IPS DF 6.9 (cell line): ENCODE data around the gene GPR84.
"Not testable (repeated sequence)": the region's sequence is repeated elsewhere in the genome, so short reads cannot be mapped to it uniquely, and the experiment has no call there.

Experiments used
- DNase-seq: peaks from one replicate; pipeline ENCODE4 v3.0.0-alpha.2; 2013; ENCODE audit warnings: low read depth, low spot score
- H3K27ac ChIP-seq: one replicate; pipeline ENCODE4 v1.5.1; 2013; ENCODE audit warnings: low read length, control low read depth
- H3K27me3 ChIP-seq: 2 replicates; pipeline ENCODE4 v1.6.1; 2013; ENCODE audit warnings: mild to moderate bottlenecking, low read length; ENCODE audit not compliant: control insufficient read depth, insufficient read depth
- H3K36me3 ChIP-seq: 2 replicates; pipeline ENCODE4 v1.6.1; 2013; ENCODE audit warnings: low read length; ENCODE audit not compliant: control insufficient read depth, insufficient read depth
- H3K4me1 ChIP-seq: 2 replicates; pipeline ENCODE4 v1.6.1; 2013; ENCODE audit warnings: low read length; ENCODE audit not compliant: control insufficient read depth, insufficient read depth
- H3K4me3 ChIP-seq: 2 replicates; pipeline ENCODE4 v1.5.1; 2013; ENCODE audit warnings: mild to moderate bottlenecking, low read length
- H3K9me3 ChIP-seq: 2 replicates; pipeline ENCODE4 v1.6.1; 2013; ENCODE audit warnings: low read length, inconsistent platforms; ENCODE audit not compliant: control insufficient read depth, insufficient read depth
- WGBS: extraction: QIAGEN DNeasy Blood & Tissue Kit; methylation state at CpG from one replicate; pipeline ENCODE4 v1.1.7; 2013; ENCODE audit warnings: mixed read lengths, missing lambda C conversion rate; ENCODE audit not compliant: insufficient read length, insufficient coverage; 5-methylcytosine and 5-hydroxymethylcytosine counted together

The GPR84 gene

GRCh38 chr12:54355104-54355815 lies 9.0 kb downstream of the GPR84 start:
- no peak for DNase-seq
- Histone ChIP-seq H3K36me3 (no peaks in the 10 kb centered on the region), H3K4me1 (peaks cover 17% of the 10 kb centered on the region), H3K27ac (no peak overlapping the region), H3K27me3 (no peaks in the 10 kb centered on the region), H3K4me3 (no peak overlapping the region), H3K9me3 (no peaks in the 10 kb centered on the region)
- no CpG with 5 or more reads among the region's 6 CpGs for WGBS

- not testable (repeated sequence) for H3K36me3 ChIP-seq
These were observed 10.0 kb downstream of the GPR84 start for GRCh38 chr12:54354271-54354670.

GRCh38 chr12:54352891-54353874 lies 11.1 kb downstream of the GPR84 start:
- H3K9me3 ChIP-seq, result no peaks in the 10 kb centered on the region
- DNase-seq, result no peak
- no peak overlapping the region for H3K4me3 ChIP-seq
- peaks cover 17% of the 10 kb centered on the region for H3K4me1 ChIP-seq
- no CpG with 5 or more reads among the region's 1 CpG for WGBS
- no peaks in the 10 kb centered on the region for H3K27me3 ChIP-seq
- H3K27ac ChIP-seq, result no peak overlapping the region
- H3K36me3 ChIP-seq, result no peaks in the 10 kb centered on the region

More at GRCh38 chr12:54354271-54354670, 10.0 kb downstream of the GPR84 start:
- H3K4me1 ChIP-seq, result peaks cover 17% of the 10 kb centered on the region
- no CpG with 5 or more reads among the region's 7 CpGs for WGBS
- H3K4me3 ChIP-seq, H3K27ac ChIP-seq, H3K27me3 ChIP-seq, H3K9me3 ChIP-seq, DNase-seq: not testable (repeated sequence)

GRCh38 chr12:54352022-54352531 lies 12.2 kb downstream of the GPR84 start:
- no peak for DNase-seq
- WGBS, result no CpG with 5 or more reads among the region's 21 CpGs
- Histone ChIP-seq H3K36me3 (no peaks in the 10 kb centered on the region; the same call in 1 of the 2 replicates), H3K4me1 (peaks cover 11% of the 10 kb centered on the region), H3K27me3 (no peaks in the 10 kb centered on the region), H3K27ac (no peak overlapping the region), H3K4me3 (peak overlapping the region; percentile 37; the same call in 1 of the 2 replicates), H3K9me3 (no peaks in the 10 kb centered on the region)

GRCh38 chr12:54351341-54351740 lies 12.9 kb downstream of the GPR84 start:
- H3K36me3 ChIP-seq, result no peaks in the 10 kb centered on the region; the same call in 1 of the 2 replicates
- no peak overlapping the region for H3K4me3 ChIP-seq
- no CpG with 5 or more reads among the region's 4 CpGs for WGBS
- no peak for DNase-seq
- no peak overlapping the region for H3K27ac ChIP-seq
- H3K9me3 ChIP-seq, result no peaks in the 10 kb centered on the region
- H3K4me1 ChIP-seq, result peaks cover 10% of the 10 kb centered on the region
- no peaks in the 10 kb centered on the region for H3K27me3 ChIP-seq

GRCh38 chr12:54350743-54351142 lies 13.5 kb downstream of the GPR84 start:
- H3K27ac ChIP-seq, result no peak overlapping the region
- DNase-seq, result no peak
- H3K36me3 ChIP-seq, result no peaks in the 10 kb centered on the region; the same call in 1 of the 2 replicates
- peaks cover 10% of the 10 kb centered on the region for H3K4me1 ChIP-seq
- H3K4me3 ChIP-seq, result no peak overlapping the region
- no peaks in the 10 kb centered on the region for H3K27me3 ChIP-seq
- H3K9me3 ChIP-seq, result no peaks in the 10 kb centered on the region
- WGBS, result no CpG with 5 or more reads among the region's 3 CpGs

- Histone ChIP-seq H3K4me1 (peaks cover 8% of the 10 kb centered on the region), H3K4me3 (no peak overlapping the region), H3K27ac (no peak overlapping the region), H3K36me3 (no peaks in the 10 kb centered on the region; the same call in 1 of the 2 replicates), H3K27me3 (no peaks in the 10 kb centered on the region), H3K9me3 (no peaks in the 10 kb centered on the region)
- no peak for DNase-seq
These were observed 14.6 kb downstream of the GPR84 start for GRCh38 chr12:54349679-54350078.

- Histone ChIP-seq H3K9me3 (no peaks in the 10 kb centered on the region), H3K4me3 (no peak overlapping the region), H3K4me1 (peaks cover 8% of the 10 kb centered on the region), H3K27me3 (no peaks in the 10 kb centered on the region), H3K36me3 (no peaks in the 10 kb centered on the region; the same call in 1 of the 2 replicates), H3K27ac (no peak overlapping the region)
- WGBS, result no CpG with 5 or more reads among the region's 4 CpGs
- DNase-seq, result no peak
These were observed 15.2 kb downstream of the GPR84 start for GRCh38 chr12:54349036-54349435.

- Histone ChIP-seq H3K27ac (no peak overlapping the region), H3K4me3 (no peak overlapping the region), H3K36me3 (peaks cover 3% of the 10 kb centered on the region; the same call in 1 of the 2 replicates), H3K27me3 (no peaks in the 10 kb centered on the region), H3K9me3 (no peaks in the 10 kb centered on the region), H3K4me1 (no peaks in the 10 kb centered on the region)
- DNase-seq, result no peak
- WGBS, result no CpG with 5 or more reads among the region's 9 CpGs
These were observed 22.6 kb downstream of the GPR84 start for GRCh38 chr12:54341378-54342300.
